Stomach smooth muscle (tissue), 2 donors: Measurements from ENCODE around the gene RRP1B.

ENCODE experiments used
- H3K27ac ChIP-seq: one replicate; pipeline ENCODE4 v1.7.0; 2013; ENCODE audit warnings: mild to moderate bottlenecking, low read length, inconsistent platforms
- H3K27me3 ChIP-seq, 2 donors: one replicate each; pipeline ENCODE4 v1.7.0; 2013; ENCODE audit warnings: low read length in 2 of 2; ENCODE audit not compliant: insufficient read depth in 2 of 2, control insufficient read depth in 1 of 2
- H3K36me3 ChIP-seq, 2 donors: one replicate each; pipeline ENCODE4 v1.7.0; 2013; ENCODE audit warnings: low read length in 2 of 2; ENCODE audit not compliant: control insufficient read depth in 2 of 2, insufficient read depth in 2 of 2
- H3K4me1 ChIP-seq: one replicate; pipeline ENCODE4 v1.7.0; 2013; ENCODE audit warnings: low read length; ENCODE audit not compliant: control insufficient read depth, insufficient read depth
- H3K4me3 ChIP-seq, 2 donors: one replicate each; pipeline ENCODE4 v1.7.0; 2013; ENCODE audit warnings: low read length in 2 of 2
- H3K9ac ChIP-seq, 2 donors: one replicate each; pipeline ENCODE4 v1.7.0; 2013; ENCODE audit warnings: low read length in 2 of 2, mild to moderate bottlenecking in 1 of 2
- H3K9me3 ChIP-seq, 2 donors: one replicate each; pipeline ENCODE4 v1.7.0; 2013; ENCODE audit warnings: low read length in 2 of 2; ENCODE audit not compliant: control insufficient read depth in 2 of 2
- donor health status: healthy.
- donor health status: Pancreatic carcinoma.

RRP1B gene

DNA sequence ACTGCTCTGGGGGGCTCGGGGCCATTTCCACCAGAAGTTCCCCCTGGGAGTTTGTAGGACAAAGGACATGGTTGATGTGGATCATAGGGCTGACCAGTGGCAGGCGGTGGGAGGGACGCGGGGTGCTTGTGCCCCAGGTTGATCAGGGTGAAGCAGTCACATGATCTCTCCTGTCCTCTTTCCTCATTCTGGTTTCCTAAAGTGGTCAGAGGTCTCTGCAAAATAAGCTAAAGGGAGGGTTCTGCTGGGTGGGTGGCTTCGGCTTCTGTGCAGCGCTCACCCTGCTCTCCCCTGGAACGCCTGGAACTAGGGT is 68.8 kb downstream of the RRP1B start:
- H3K27me3 ChIP-seq = no peaks in the 10 kb centered on the region
- no peaks in the 10 kb centered on the region for H3K9me3 ChIP-seq
- H3K4me1 ChIP-seq = peaks cover 35% of the 10 kb centered on the region
- peak overlapping the region; percentile 76 for H3K4me3 ChIP-seq
- peaks cover 0 to 3% of the 10 kb centered on the region in 2 donors for H3K36me3 ChIP-seq
- H3K9ac ChIP-seq = peak overlapping the region; percentile 62 to 73
- peak overlapping the region; percentile 92 for H3K27ac ChIP-seq

DNA sequence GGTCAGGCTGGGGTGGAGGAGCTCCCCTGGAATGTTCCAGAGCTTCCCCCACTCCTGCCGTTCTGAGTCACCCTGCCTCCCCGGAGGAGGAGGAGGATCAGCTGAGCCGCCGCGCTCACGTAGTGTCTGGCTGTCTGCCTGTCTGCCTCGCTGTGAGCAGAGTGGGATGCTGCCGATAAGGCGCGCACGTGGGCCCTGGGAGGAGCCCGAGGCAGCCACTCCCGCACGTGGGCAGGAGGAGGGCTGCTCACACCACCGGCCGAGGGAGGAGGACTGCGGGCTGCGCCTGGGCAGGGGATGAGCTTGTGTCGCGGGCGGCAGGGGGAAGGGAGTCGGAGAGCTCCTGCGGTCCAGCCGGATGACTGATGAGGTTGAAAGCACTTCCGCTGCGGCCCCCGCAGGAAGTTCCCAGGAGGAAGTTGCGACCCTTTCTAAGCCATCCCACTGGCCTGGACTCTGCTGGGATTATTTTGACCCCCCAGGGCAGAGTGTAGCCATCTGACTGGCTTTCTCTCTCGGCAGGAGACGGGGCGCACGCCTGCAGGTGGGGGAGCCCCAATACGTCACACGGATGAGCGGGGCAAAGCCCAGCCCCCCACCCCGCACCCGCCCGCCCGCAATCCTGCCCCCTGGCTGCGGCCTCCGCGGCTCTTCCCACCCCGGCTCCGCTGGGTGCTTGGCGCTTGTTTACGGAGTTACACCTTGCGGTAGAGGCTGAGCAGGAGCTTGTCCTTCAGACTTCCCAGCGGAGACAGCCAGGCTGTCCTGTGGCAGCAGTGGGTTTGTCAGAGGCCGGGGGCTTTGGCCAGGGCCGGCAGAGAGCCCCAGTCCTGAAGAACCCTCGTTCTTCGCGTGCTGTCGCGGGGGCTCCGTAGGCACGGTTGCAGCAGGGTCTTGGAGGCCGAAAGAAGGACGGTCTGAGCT is 69.4 kb downstream of the RRP1B start:
- Histone ChIP-seq H3K4me3 (peak overlapping the region; percentile 76), H3K4me1 (peaks cover 39% of the 10 kb centered on the region), H3K27me3 (no peaks in the 10 kb centered on the region), H3K9me3 (no peaks in the 10 kb centered on the region), H3K27ac (peak overlapping the region; percentile 92), H3K9ac (peak overlapping the region; percentile 64 to 73), H3K36me3 (peaks cover 0 to 3% of the 10 kb centered on the region in 2 donors)

DNA sequence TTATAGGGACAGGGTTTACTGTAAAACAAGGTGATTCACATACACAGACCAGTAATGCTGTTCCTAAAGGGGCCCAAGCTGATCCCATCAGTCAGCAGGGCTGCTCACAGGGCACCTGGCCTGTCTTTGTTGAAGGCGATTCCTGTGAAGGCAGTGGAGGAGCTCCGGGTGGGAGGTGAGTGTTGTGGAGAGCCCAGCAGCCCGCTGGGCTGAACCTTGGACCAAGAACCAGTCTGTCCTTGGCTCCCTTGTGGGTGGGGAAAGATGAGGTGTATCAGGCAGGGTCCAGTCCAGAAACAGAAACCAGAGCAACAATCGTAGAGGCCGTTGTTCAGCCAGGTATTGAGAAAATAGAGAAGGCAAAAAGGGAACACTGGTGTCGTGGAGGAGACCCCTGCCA is 72.1 kb downstream of the RRP1B start:
- Histone ChIP-seq H3K4me3 (no peak overlapping the region), H3K4me1 (peaks cover 34% of the 10 kb centered on the region), H3K36me3 (peaks cover 0 to 2% of the 10 kb centered on the region in 2 donors), H3K27ac (no peak overlapping the region), H3K27me3 (no peaks in the 10 kb centered on the region), H3K9me3 (no peaks in the 10 kb centered on the region), H3K9ac (no peak overlapping the region)

DNA sequence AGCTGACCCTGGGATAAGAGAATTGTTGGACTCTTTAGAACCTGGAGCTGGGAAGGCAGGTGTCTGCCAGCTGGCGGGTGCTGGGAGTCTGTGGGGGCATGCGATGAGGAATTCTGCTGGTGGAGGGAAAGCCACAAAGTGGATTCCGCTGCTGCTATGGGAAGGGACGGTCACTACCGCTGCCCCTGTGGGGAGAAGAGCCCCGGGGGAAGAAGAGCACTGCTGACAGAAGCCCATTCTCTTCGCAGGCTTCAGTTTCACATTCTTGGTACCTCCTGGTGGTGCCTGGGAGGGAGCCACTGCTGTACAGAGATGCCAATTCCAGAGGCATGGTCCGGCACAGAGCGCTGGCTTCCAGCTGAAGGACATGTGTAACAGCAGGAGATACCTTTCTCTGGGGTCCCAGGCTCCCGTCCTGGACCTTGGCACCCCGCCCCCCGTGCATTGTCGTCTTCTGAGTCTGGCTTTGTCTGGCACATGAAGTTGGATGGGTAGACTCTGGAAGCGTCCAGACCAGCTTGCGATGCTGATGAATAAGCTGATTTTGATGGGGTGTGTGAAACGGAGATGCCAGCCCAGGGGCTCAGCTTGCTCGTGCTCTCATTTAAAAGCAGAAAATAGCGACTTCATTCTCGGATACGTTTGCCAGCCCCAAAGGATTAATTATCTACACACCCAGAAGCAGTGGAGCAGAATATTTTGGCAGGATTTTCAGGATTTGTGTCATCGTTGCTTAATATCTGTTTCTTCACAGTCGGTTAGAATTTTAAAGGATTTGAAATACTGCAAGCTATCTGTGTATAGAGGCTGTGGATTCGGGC is 72.7 kb downstream of the RRP1B start:
- H3K4me3 ChIP-seq = no peak overlapping the region
- H3K36me3 ChIP-seq = peaks cover 0 to 2% of the 10 kb centered on the region in 2 donors
- H3K9ac ChIP-seq = no peak overlapping the region
- no peak overlapping the region for H3K27ac ChIP-seq
- peaks cover 28% of the 10 kb centered on the region for H3K4me1 ChIP-seq
- H3K9me3 ChIP-seq = no peaks in the 10 kb centered on the region
- H3K27me3 ChIP-seq = no peaks in the 10 kb centered on the region

DNA sequence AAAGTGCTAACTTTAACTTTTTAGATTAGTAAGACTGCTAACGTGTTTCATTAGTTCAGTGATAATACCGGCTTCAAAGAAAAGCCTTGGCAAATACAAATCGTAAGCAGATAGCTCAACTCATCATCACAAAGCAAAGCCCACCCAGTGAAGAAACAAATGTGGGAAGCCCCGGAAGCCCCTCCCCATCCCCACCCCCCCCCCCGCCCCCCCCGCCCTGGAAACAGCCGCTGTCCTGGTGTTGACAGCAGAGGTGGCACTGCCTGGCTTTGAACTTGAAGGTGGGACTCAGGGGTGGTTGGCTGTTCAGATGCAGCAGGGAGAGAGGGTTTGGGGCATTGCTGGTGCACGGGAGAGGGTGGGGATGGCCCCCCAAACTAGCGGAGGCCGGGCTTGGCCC is 73.7 kb downstream of the RRP1B start:
- no peak overlapping the region for H3K9ac ChIP-seq
- peaks cover 18% of the 10 kb centered on the region for H3K4me1 ChIP-seq
- H3K9me3 ChIP-seq = no peaks in the 10 kb centered on the region
- no peaks in the 10 kb centered on the region for H3K27me3 ChIP-seq
- H3K4me3 ChIP-seq = no peak overlapping the region
- peaks cover 3 to 4% of the 10 kb centered on the region in 2 donors for H3K36me3 ChIP-seq
- no peak overlapping the region for H3K27ac ChIP-seq

DNA sequence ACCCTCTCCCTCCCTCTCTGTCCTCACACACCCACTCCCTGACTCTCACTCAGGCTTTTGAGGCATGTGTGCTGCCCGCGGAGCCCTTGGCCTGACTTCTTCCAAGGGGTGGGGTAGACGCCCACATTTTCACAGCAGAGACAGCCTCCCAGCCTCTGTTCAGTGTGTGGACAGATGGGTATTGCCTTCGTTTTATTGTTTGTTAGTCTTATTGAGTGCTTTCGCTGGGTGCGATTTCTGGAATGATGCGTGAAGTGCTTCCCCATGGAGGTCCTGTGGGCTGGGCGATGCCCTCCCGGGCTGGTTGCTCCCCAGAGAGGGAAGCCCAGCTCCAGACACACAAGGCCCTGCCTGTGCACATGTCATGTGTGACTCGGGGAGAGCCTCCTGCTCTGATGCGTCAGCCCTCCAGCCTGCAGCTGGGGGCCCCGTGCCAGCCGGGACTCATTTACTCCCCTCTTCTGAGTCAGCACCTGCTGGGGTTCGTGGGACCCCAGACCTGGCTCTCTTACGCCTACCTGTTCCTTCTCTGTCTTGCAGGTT is 74.2 kb downstream of the RRP1B start:
- peaks cover 13% of the 10 kb centered on the region for H3K4me1 ChIP-seq
- H3K4me3 ChIP-seq = no peak overlapping the region
- H3K27ac ChIP-seq = no peak overlapping the region
- H3K27me3 ChIP-seq = no peaks in the 10 kb centered on the region
- peaks cover 3 to 4% of the 10 kb centered on the region in 2 donors for H3K36me3 ChIP-seq
- H3K9me3 ChIP-seq = no peaks in the 10 kb centered on the region
- no peak overlapping the region for H3K9ac ChIP-seq

DNA sequence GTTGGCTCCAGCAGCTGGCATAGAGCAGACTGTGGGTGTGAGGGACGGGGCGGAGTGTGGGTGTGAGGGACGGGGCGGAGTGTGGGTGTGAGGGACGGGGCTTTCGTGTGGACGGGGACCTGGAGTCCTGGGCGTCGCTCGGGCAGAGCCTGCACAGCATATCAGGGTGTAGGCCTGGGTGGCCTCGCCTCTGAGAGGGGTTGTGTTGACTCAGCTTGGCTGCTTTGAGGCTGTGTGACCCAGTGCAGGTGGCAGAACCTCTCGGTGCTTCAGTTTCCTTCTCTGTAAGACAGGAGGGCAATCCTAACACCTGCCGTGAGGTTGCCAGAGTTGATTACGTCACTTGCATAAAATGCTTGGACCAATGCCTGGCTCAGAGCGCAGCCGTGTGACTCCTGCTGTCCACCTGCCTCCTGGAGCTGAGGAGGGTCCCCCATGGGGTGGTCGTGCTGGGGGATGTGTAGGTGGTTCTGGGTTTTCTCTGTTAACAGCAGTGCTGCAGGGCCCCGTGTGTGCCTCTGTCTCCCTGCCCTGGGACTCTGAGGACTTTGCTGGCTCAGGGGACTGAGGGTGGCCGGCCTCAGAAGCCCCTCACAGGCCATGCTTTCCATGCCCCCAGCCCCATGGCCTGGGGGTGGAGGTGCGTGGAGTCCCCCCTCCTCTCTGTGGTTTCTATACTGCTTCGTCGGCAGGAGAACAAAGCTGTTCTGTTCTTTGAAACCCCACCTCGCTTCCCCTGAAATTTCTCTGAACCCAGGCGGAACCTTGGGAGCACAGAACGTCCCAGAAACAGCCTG is 75.0 kb downstream of the RRP1B start:
- Histone ChIP-seq H3K9ac (no peak overlapping the region), H3K27me3 (no peaks in the 10 kb centered on the region), H3K4me1 (peaks cover 7% of the 10 kb centered on the region), H3K27ac (no peak overlapping the region), H3K4me3 (no peak overlapping the region), H3K9me3 (no peaks in the 10 kb centered on the region), H3K36me3 (peaks cover 3 to 4% of the 10 kb centered on the region in 2 donors)

DNA sequence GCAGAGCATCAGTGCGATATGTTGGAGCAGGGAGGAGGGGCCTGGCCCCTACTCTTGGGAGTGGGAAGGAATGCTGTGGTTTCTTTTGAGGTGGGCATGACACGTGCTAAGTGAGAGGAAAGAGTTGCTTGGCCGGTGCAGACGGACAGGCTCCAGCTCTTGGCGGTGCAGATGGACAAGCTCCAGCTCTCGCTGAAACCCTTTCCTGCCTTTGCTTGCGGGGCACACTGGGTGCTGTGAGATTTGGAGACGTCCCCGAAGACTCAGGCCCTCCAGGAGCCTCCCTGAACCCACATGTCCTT is 75.5 kb downstream of the RRP1B start:
- Histone ChIP-seq H3K9ac (no peak overlapping the region), H3K4me1 (peaks cover 6% of the 10 kb centered on the region), H3K9me3 (no peaks in the 10 kb centered on the region), H3K27me3 (no peaks in the 10 kb centered on the region), H3K27ac (no peak overlapping the region), H3K36me3 (peaks cover 3 to 4% of the 10 kb centered on the region in 2 donors), H3K4me3 (no peak overlapping the region)

DNA sequence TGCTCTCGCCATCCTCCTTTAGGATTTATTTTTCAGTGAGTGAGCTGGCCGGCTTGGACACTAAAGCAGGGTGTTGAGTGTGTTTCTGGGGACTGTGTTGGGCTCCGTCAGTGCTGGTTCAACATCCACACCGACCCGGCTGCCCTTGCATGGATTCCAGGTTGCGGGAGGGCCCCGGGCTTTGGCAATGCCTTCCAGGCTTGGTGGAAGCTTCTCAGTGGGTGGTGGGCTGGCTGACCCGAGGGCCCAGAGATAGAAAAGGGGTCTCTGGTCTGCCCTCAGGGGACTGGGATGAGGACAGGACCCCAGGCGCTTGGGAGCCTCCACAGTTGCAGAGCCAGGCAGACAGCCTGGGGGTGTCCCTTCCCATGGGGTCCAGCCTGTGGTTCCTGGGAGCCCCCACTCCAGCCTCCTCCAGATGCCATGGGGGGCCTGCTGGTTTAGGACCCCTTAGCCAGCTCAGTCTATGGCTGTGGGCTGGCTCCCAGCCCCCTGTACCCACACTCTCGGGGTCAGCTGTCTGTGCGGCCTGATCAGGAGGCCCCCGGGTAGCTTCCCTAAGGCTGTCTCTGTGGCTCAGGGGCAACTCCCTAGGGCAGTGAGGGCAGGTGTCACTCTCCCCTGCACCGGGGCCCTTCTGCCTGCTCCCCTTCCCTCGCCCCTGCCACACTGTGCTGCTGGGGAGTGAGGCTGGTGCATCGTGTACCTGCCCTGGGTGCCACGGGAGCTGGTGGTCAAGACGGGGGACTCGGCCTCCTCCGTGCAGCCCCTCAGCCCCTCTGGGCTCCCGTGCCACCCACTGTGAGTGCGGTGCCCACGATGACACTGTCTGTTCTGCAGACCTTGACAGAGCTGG is 76.1 kb downstream of the RRP1B start:
- H3K36me3 ChIP-seq = peaks cover 3 to 4% of the 10 kb centered on the region in 2 donors
- no peak overlapping the region for H3K9ac ChIP-seq
- no peaks in the 10 kb centered on the region for H3K27me3 ChIP-seq
- no peak overlapping the region for H3K4me3 ChIP-seq
- no peak overlapping the region for H3K27ac ChIP-seq
- H3K9me3 ChIP-seq = no peaks in the 10 kb centered on the region
- H3K4me1 ChIP-seq = peaks cover 6% of the 10 kb centered on the region
